Sigmoid colon (tissue), 4 donors: ENCODE data around the gene JAKMIP1.

ENCODE experiments used
- EP300 ChIP-seq, 4 donors: sonication (generic); formaldehyde crosslinking; IDR thresholded peaks; one replicate each; pipeline ENCODE4 v1.6.1; 2017; ENCODE audit warnings: antibody characterized with exemption in 4 of 4
- TF ChIP-seq, protein P1 (sequence below), 4 experiments: fragments of 450-650 bp in 3 of 4; fragments of 200-600 bp in 1 of 4; IDR thresholded peaks; one replicate each; pipeline ENCODE4 v1.5.1; 2016 to 2019; ENCODE audit warnings: antibody characterized with exemption in 4 of 4, mild to moderate bottlenecking in 3 of 4, moderate library complexity in 2 of 4

DNA sequence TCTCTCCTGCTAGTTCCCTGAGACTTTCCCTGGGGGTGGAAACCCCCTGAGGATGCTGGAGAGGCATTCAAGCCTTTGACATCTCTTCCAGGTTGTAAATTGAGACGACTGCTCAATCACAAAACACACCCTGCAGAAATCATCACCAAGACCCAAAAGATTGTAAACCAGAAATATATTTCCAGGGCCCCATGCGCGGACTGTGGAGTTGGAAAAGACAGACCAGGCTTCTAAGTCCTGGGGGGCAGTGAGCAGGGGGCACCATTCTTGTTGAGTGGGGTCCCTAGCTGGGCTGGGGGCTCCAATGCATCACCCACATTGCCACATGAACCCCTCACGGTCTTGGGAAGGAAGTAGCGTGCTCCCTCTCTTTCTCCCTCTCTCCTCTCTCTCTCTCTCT, 94.2 kb downstream of the JAKMIP1 start:
- TF ChIP-seq, protein P1, sequence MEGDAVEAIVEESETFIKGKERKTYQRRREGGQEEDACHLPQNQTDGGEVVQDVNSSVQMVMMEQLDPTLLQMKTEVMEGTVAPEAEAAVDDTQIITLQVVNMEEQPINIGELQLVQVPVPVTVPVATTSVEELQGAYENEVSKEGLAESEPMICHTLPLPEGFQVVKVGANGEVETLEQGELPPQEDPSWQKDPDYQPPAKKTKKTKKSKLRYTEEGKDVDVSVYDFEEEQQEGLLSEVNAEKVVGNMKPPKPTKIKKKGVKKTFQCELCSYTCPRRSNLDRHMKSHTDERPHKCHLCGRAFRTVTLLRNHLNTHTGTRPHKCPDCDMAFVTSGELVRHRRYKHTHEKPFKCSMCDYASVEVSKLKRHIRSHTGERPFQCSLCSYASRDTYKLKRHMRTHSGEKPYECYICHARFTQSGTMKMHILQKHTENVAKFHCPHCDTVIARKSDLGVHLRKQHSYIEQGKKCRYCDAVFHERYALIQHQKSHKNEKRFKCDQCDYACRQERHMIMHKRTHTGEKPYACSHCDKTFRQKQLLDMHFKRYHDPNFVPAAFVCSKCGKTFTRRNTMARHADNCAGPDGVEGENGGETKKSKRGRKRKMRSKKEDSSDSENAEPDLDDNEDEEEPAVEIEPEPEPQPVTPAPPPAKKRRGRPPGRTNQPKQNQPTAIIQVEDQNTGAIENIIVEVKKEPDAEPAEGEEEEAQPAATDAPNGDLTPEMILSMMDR (IDR thresholded peaks at IDR 0.05): no peak
- no peak for TF ChIP-seq EP300 (IDR thresholded peaks at IDR 0.05)
